Activated CD4-positive, alpha-beta T cell treated with anti-CD3 and anti-CD28 coated beads, Interleukin-2, amount 10 ng/mL, durations not matched to agents 24 days and 14 days (primary cell): ENCODE results near the gene BOLL. TPM values are rescaled to one million over a fixed set of nuclear protein-coding genes. Genes with fewer than 3 reads are reported as not detected.
A peak's percentile ranks its signal among the peaks of the same experiment; 100 is the strongest.

Source experiments
- DNase-seq: peaks from one replicate; pipeline ENCODE4 v3.0.0; 2022
- H3K27ac Mint-ChIP-seq: one replicate; pipeline ENCODE4 v1.8.0; 2022; ENCODE audit warnings: mild to moderate bottlenecking, mixed read lengths
- H3K27me3 Mint-ChIP-seq: one replicate; pipeline ENCODE4 v1.8.0; 2022; ENCODE audit warnings: mixed read lengths
- H3K36me3 Mint-ChIP-seq: one replicate; pipeline ENCODE4 v1.8.0; 2022; ENCODE audit warnings: low read depth, mild to moderate bottlenecking, mixed read lengths
- H3K4me1 Mint-ChIP-seq: one replicate; pipeline ENCODE4 v1.8.0; 2021; ENCODE audit warnings: mixed read lengths
- H3K4me3 Mint-ChIP-seq: one replicate; pipeline ENCODE4 v1.8.0; 2022; ENCODE audit warnings: mild to moderate bottlenecking, moderate library complexity, mixed read lengths
- H3K9me3 Mint-ChIP-seq: one replicate; pipeline ENCODE4 v1.8.0; 2021; ENCODE audit warnings: mixed read lengths
- intact Hi-C: fragments of 100-400 bp; cut with micrococcal nuclease; formaldehyde crosslinking; loops from one replicate; pipeline ENCODE4 v1.15.1; 2023
- total RNA-seq: library from RNA; stranded (reverse); gene quantifications from 2 replicates; pipeline ENCODE4 v1.2.3, GENCODE V29; 2022

The BOLL gene
- total RNA-seq, 1 donor from 2014 or later = not detected

GRCh38 chr2:197804758-197805714 lies 19.9 kb upstream of the BOLL start:
- Mint-ChIP-seq H3K4me1 (peaks cover 27% of the 10 kb centered on the region), H3K9me3 (no peaks in the 10 kb centered on the region), H3K4me3 (peak overlapping the region; percentile 92), H3K27ac (peak overlapping the region; percentile 45), H3K27me3 (peaks cover 36% of the 10 kb centered on the region), H3K36me3 (no peaks in the 10 kb centered on the region)
- DNase-seq = peak; percentile 83
- intact Hi-C loops = loop anchor here (1.0 to 5.0 kb wide), 5 partner anchors 34 to 240 kb away; no protein-coding TSS in a partner anchor

GRCh38 chr2:197804049-197804757 lies 19.1 kb upstream of the BOLL start, which contains the start of gene PLCL1:
TSS of gene PLCL1 (plus strand) at chr2:197804593.
- H3K27me3 Mint-ChIP-seq = peaks cover 40% of the 10 kb centered on the region
- H3K9me3 Mint-ChIP-seq = no peaks in the 10 kb centered on the region
- DNase-seq = peak; percentile 97
- H3K36me3 Mint-ChIP-seq = no peaks in the 10 kb centered on the region
- intact Hi-C loops = loop anchor here (1.0 to 5.0 kb wide), 5 partner anchors 35 to 241 kb away; no protein-coding TSS in a partner anchor
- peaks cover 27% of the 10 kb centered on the region for H3K4me1 Mint-ChIP-seq
- peak within 1 kb of the TSS; percentile 45 for H3K27ac Mint-ChIP-seq
- H3K4me3 Mint-ChIP-seq = peak within 1 kb of the TSS; percentile 92

DNA sequence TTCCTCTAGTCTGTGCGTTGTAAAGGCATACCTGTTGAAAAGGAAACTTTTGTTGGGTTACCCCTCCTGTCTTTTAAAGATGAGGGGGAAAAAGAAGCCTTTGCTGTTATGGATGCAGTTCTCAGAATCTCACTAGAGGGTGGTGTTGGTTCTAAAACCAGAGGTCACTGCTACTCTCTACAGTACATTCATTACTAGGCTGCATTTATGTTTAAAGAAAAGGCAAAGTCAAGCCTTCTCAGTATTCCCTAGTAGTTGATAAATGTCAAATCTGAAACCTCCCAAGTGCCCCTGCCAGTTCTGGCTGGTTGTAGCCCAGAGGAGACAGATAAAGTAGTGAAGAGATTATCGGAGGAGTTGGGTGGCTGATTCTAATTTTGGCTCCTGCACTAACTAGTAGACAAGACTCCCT lies 17.9 kb upstream of the BOLL start:
- Mint-ChIP-seq H3K4me1 (peaks cover 21% of the 10 kb centered on the region), H3K36me3 (no peaks in the 10 kb centered on the region), H3K9me3 (no peaks in the 10 kb centered on the region), H3K27me3 (peaks cover 45% of the 10 kb centered on the region), H3K27ac (no peak overlapping the region), H3K4me3 (peak overlapping the region; percentile 50)
- intact Hi-C loops = loop anchor here (1.0 to 5.0 kb wide), 5 partner anchors 149 to 493 kb away; no protein-coding TSS in a partner anchor
- DNase-seq = peak; percentile 80

DNA sequence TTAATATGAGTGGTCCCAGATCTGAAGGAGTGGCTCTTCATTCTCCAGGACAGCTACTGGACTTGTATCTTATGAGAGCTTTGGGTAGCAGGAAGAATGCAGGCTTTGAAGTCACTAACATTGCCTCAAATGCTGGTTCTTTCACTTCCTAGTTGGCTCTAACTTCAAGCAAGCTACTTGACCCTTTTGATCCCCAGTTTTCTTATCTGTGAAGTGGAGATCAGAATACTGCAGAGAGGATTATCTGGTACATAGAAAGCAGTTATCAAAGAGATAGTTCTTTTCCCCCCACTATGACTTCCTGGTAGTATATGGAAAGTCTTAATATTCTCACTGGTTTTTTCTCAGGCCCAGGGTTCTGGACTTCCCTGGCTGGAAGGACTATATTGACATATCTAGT lies 15.9 kb upstream of the BOLL start:
- Mint-ChIP-seq H3K27ac (no peak overlapping the region), H3K4me3 (no peak overlapping the region), H3K4me1 (peaks cover 18% of the 10 kb centered on the region), H3K9me3 (no peaks in the 10 kb centered on the region), H3K27me3 (peaks cover 41% of the 10 kb centered on the region), H3K36me3 (no peaks in the 10 kb centered on the region)
- intact Hi-C loops = loop anchor here (5.0 kb wide), 2 partner anchors 151 to 206 kb away; no protein-coding TSS in a partner anchor
- no peak for DNase-seq

DNA sequence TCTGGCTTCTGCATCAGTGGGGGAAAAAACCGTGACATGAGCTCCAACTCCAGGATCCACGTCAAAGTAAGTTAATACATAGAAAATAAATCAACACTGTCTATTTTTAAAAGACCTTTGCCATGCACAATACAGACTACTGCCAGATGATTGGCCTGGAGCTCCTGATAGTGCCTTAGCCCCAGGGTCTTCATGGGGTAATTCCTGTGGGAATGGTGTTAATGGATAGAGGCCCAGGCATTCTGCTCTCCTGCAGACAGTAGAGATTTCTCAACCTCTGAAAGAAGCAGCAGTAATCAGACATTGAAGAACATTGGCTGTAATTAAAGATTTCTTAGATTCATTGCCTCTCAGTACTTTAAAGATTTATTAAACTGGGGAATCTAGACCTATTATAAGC lies 15.0 kb upstream of the BOLL start:
- peaks cover 36% of the 10 kb centered on the region for H3K27me3 Mint-ChIP-seq
- peaks cover 11% of the 10 kb centered on the region for H3K4me1 Mint-ChIP-seq
- H3K4me3 Mint-ChIP-seq = no peak overlapping the region
- H3K9me3 Mint-ChIP-seq = no peaks in the 10 kb centered on the region
- H3K36me3 Mint-ChIP-seq = no peaks in the 10 kb centered on the region
- intact Hi-C loops = loop anchor here (5.0 kb wide), 2 partner anchors 152 to 207 kb away; no protein-coding TSS in a partner anchor
- DNase-seq = no peak
- no peak overlapping the region for H3K27ac Mint-ChIP-seq

DNA sequence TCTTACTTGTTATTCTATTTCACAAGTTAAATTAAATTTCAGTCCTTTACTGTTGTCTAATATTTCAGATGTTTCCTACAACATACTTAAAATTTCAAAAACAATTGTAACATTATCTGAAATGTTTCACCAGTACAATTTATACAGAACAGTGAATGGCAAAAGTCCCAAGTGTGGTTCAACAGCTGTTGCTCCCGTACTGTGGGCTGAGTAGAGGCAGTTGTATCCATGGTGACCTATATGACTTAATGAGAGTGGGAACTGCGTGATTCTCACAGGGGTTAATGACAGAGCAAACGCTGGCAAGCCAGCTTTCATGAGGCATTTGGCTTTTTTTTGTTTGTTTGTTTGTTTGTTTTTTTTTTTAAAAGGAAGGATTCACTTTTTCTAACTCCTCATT lies 13.9 kb upstream of the BOLL start:
- H3K27me3 Mint-ChIP-seq = peaks cover 42% of the 10 kb centered on the region
- H3K4me3 Mint-ChIP-seq = no peak overlapping the region
- no peak for DNase-seq
- intact Hi-C loops = no loop called here
- no peak overlapping the region for H3K27ac Mint-ChIP-seq
- H3K36me3 Mint-ChIP-seq = no peaks in the 10 kb centered on the region
- H3K4me1 Mint-ChIP-seq = peaks cover 8% of the 10 kb centered on the region
- no peaks in the 10 kb centered on the region for H3K9me3 Mint-ChIP-seq

DNA sequence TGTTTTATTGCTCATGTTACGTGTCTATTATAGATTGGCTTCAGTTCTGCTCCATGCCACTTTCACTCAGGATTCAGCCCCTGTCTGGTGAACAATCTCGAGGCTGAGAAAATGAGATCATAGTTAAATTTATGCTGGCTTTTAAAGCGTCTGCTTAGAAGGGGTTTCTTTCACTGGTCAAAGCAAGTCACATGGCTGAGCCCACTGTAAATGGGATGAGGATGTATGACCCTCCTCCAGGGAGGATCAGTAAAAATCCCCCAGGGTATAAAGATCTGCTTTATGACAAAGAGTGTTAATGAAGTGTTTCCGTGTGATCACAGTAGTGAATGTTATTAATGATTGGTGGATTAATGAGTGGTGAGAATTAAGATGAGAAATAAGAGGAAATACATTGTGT lies 13.1 kb upstream of the BOLL start:
- Mint-ChIP-seq H3K4me1 (peaks cover 3% of the 10 kb centered on the region), H3K9me3 (no peaks in the 10 kb centered on the region), H3K27me3 (peaks cover 47% of the 10 kb centered on the region), H3K27ac (no peak overlapping the region), H3K4me3 (no peak overlapping the region), H3K36me3 (no peaks in the 10 kb centered on the region)
- DNase-seq = no peak
- intact Hi-C loops = no loop called here

DNA sequence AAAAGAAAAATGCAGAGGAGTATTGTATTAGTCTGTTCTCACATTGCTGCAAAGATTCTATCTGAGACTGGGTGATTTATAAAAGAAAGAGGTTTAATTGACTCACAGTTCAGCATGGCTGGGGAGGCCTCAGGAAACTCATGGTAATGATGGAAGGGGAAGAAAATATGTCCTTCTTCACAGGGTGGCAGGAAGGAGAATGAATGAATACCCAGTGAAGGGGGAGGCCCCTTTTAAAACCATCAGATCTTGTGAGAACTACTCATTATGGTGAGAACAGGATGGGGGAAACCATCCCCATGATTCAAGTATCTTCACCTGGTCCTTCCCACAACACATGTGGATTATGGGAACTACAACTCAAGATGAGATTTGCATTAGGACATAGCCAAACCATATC lies 10.2 kb upstream of the BOLL start:
- intact Hi-C loops = no loop called here
- DNase-seq = no peak
- no peaks in the 10 kb centered on the region for H3K36me3 Mint-ChIP-seq
- H3K4me3 Mint-ChIP-seq = no peak overlapping the region
- H3K4me1 Mint-ChIP-seq = no peaks in the 10 kb centered on the region
- peaks cover 41% of the 10 kb centered on the region for H3K27me3 Mint-ChIP-seq
- peaks cover 5% of the 10 kb centered on the region for H3K9me3 Mint-ChIP-seq
- H3K27ac Mint-ChIP-seq = no peak overlapping the region

DNA sequence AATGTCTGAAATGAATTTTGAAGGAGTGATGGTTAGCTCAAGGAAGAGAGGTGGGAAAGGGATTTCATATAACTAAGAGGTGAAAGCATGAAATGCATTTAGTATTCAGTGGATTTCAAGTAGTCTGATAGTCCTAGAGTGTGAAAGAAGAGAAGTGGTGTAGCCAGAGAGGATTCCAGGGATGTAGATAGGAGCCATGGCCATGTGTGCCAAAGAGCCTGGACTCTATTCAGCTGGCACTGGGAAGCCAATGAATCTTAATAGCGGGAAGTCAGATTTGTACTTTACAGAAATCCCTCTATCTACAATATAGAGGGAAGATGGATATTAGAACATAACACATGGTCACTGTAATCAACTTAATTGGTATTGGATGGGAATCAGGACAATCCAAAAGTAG lies 8.3 kb upstream of the BOLL start:
- no peak for DNase-seq
- Mint-ChIP-seq H3K27me3 (peaks cover 39% of the 10 kb centered on the region), H3K36me3 (no peaks in the 10 kb centered on the region), H3K9me3 (peaks cover 5% of the 10 kb centered on the region), H3K27ac (no peak overlapping the region), H3K4me3 (no peak overlapping the region), H3K4me1 (no peaks in the 10 kb centered on the region)
- intact Hi-C loops = no loop called here

DNA sequence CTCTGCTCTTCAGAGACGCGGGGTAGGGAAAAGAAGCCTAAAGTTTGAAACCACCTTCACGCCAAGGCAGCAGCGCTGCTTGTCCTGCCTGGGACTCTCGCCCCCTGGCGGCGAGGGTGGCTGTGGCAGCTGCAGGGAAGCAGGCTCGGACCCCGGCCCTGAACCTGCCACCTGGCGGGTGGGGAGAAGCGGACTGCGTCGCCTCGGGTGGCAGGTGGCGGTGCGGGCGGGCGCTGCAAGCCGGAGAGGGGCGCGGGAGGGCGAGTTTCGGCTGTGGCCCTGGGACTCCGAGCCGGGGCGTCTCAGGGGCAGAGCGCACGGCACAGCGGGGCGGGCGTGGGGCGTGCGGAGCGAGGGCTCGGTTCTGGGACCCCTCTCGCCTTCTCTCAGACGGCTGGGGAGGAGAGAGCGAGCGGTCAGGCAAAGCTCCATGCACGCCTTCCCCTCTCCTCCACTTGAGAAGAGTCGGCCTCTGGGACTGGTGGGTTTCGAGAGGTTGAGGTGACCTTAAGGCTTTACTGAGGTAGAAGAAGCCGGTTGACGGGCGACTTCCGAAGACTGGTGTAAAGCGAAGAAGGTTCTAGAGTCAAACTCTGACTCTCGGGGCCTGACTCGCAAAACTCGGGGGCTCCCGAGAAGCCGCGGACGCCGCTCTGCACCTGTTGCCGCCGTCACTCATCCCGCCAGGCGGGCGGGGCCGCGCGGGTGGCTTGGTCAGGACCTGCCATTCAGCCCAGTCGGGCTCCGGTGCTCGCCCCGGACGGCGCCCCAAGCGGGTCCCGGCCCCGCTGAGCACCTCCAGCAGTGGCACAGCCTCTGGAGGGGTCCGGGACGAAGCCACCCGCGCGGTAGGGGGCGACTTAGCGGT lies 1.1 kb upstream of the BOLL start:
- H3K36me3 Mint-ChIP-seq = no peaks in the 10 kb centered on the region
- intact Hi-C loops = no loop called here
- DNase-seq = peak; percentile 89
- H3K4me3 Mint-ChIP-seq = peak overlapping the region; percentile 81
- peaks cover 2% of the 10 kb centered on the region for H3K4me1 Mint-ChIP-seq
- no peak overlapping the region for H3K27ac Mint-ChIP-seq
- no peaks in the 10 kb centered on the region for H3K9me3 Mint-ChIP-seq
- peaks cover 39% of the 10 kb centered on the region for H3K27me3 Mint-ChIP-seq

DNA sequence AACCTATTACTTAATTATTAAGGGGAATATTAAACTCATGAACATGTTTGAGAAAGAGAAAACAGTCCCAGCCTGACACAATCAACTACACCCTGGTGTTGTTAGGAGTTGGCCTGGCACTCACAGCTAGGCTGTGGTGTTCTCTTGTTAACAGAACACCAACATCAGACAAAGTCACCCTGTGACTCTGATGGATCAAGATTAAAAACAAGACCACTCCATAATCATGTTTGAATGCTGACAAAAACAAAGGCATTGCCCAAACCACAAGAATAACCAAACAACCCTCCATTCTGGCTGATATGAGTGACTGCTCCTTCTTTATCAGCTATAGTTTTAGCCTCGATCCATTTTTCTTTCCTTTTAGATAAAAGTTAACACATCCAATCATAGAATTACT lies 3.0 kb downstream of the BOLL start:
- DNase-seq = no peak
- H3K4me1 Mint-ChIP-seq = peaks cover 2% of the 10 kb centered on the region
- no peak overlapping the region for H3K27ac Mint-ChIP-seq
- no peaks in the 10 kb centered on the region for H3K36me3 Mint-ChIP-seq
- no peaks in the 10 kb centered on the region for H3K9me3 Mint-ChIP-seq
- intact Hi-C loops = no loop called here
- H3K4me3 Mint-ChIP-seq = no peak overlapping the region
- H3K27me3 Mint-ChIP-seq = peaks cover 22% of the 10 kb centered on the region

DNA sequence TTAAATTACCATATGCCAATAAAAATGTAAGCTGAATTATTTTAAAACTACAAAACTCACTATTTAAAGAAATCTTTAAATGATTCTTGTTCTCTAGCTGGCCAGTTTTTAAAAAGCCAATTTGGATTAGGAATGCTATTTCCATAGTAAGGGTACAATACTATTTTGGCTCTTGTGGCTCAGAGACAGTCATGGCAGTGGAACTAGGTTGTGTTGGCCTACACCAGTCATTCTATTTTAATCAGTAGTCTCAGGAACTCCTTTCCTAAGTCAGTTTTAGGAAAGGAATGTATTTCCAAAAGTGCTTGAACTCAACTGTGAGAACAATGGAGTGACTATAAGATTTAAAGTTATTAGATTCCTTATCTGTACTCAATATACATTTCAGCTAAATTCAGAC lies 5.9 kb downstream of the BOLL start:
- H3K9me3 Mint-ChIP-seq = no peaks in the 10 kb centered on the region

DNA sequence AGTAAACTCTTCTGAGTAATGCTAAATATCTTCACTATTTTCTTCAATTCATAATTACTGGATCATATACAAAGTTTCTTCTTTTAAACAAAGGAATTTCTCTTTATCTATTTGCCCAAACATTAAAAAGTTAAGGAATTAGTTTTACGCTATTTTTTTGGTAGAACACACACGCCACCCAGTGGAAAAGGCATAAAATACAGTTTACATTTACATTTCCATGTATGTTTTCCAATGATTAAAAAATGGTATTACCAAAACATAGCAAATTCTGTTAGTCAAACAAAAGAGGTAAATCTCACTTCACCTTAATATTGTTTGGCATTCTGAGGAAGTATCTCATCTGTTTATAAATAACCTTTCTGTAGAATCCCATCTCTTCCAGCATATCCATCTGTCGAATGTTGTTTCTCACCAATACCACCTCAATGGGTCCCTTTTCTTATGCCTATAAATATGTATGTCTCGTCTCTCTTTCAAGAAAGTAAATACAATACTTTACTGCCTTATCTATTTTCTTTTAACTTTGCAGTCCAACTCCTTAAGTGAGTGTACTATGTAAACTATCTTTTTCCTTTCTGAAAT lies 7.2 kb downstream of the BOLL start:
- H3K4me3 Mint-ChIP-seq = no peak overlapping the region
- H3K9me3 Mint-ChIP-seq = no peaks in the 10 kb centered on the region
- intact Hi-C loops = loop anchor here (1.0 to 10.0 kb wide), 3 partner anchors 71 to 343 kb away; partner anchors contain the start of genes MOB4 and SF3B1
- peaks cover 19% of the 10 kb centered on the region for H3K27me3 Mint-ChIP-seq
- H3K4me1 Mint-ChIP-seq = no peaks in the 10 kb centered on the region
- peak; percentile 77 for DNase-seq
- no peaks in the 10 kb centered on the region for H3K36me3 Mint-ChIP-seq
- H3K27ac Mint-ChIP-seq = no peak overlapping the region

More for the DNA sequence above, 5.9 kb downstream of the BOLL start:
- no peaks in the 10 kb centered on the region for H3K36me3 Mint-ChIP-seq
- no peak overlapping the region for H3K27ac Mint-ChIP-seq
- intact Hi-C loops = loop anchor here (10.0 kb wide), 2 partner anchors 264 to 344 kb away; partner anchors contain the start of genes MOB4 and SF3B1
- H3K27me3 Mint-ChIP-seq = peaks cover 24% of the 10 kb centered on the region
- no peak for DNase-seq
- H3K4me1 Mint-ChIP-seq = no peaks in the 10 kb centered on the region
- no peak overlapping the region for H3K4me3 Mint-ChIP-seq
